Astrocyte (in vitro differentiated cells and primary cell): Measurements from ENCODE around the gene NF2. TPM values are rescaled to one million over a fixed set of nuclear protein-coding genes. Genes with fewer than 3 reads are reported as not detected.

Source experiments
- DNase-seq: peaks from one replicate; pipeline ENCODE4 v3.0.0-alpha.2; 2010; ENCODE audit warnings: low read depth
- FAIRE-seq: peaks from 2 replicates; lab custom pipeline; 2011; peaks lifted over from hg19 to GRCh38; lab: Jason Lieb, UNC
- H2AFZ ChIP-seq: 2 replicates; pipeline ENCODE4 v1.6.0; 2012; ENCODE audit warnings: low read depth, low read length, inconsistent platforms
- H3K27ac ChIP-seq: 2 replicates; pipeline ENCODE4 v1.5.1; 2011; ENCODE audit warnings: low read depth, low read length, inconsistent platforms
- H3K27me3 ChIP-seq: 2 replicates; pipeline ENCODE4 v1.6.0; 2011; ENCODE audit warnings: low read length, inconsistent platforms; ENCODE audit not compliant: insufficient read depth
- H3K36me3 ChIP-seq: 2 replicates; pipeline ENCODE4 v1.5.1; 2011; ENCODE audit warnings: low read length, inconsistent platforms; ENCODE audit not compliant: insufficient read depth
- H3K4me1 ChIP-seq: 2 replicates; pipeline ENCODE4 v1.5.1; 2011; ENCODE audit warnings: low read length, inconsistent platforms; ENCODE audit not compliant: insufficient read depth
- H3K4me2 ChIP-seq: 2 replicates; pipeline ENCODE4 v1.6.0; 2012; ENCODE audit warnings: low read length, inconsistent platforms
- H3K4me3 ChIP-seq: 2 replicates; pipeline ENCODE4 v1.5.1; 2011; ENCODE audit warnings: low read depth, mild to moderate bottlenecking, low read length, inconsistent platforms; ENCODE audit not compliant: insufficient read depth
- H3K79me2 ChIP-seq: 2 replicates; pipeline ENCODE4 v1.6.0; 2012; ENCODE audit warnings: mild to moderate bottlenecking, low read length, inconsistent platforms; ENCODE audit not compliant: insufficient read depth
- H3K9ac ChIP-seq: 2 replicates; pipeline ENCODE4 v1.6.0; 2012; ENCODE audit warnings: mild to moderate bottlenecking, low read length, inconsistent platforms
- H3K9me3 ChIP-seq: 2 replicates; pipeline ENCODE4 v1.5.1; 2012; ENCODE audit warnings: low read depth, mild to moderate bottlenecking, low read length, inconsistent platforms; ENCODE audit not compliant: insufficient read depth
- H4K20me1 ChIP-seq: 2 replicates; pipeline ENCODE4 v1.6.0; 2012; ENCODE audit warnings: low read length, inconsistent platforms; ENCODE audit not compliant: insufficient read depth
- H3K27ac Mint-ChIP-seq: one replicate; pipeline ENCODE4 v1.8.0; 2021; ENCODE audit warnings: mild to moderate bottlenecking, mixed read lengths; ENCODE audit not compliant: unreplicated experiment
- H3K27me3 Mint-ChIP-seq: one replicate; pipeline ENCODE4 v1.8.0; 2021; ENCODE audit warnings: low read depth, mixed read lengths; ENCODE audit not compliant: unreplicated experiment
- H3K36me3 Mint-ChIP-seq: one replicate; pipeline ENCODE4 v1.8.0; 2021; ENCODE audit warnings: low read depth, mixed read lengths; ENCODE audit not compliant: unreplicated experiment
- H3K4me1 Mint-ChIP-seq: one replicate; pipeline ENCODE4 v1.8.0; 2021; ENCODE audit warnings: low read depth, mixed read lengths; ENCODE audit not compliant: unreplicated experiment
- H3K4me3 Mint-ChIP-seq: one replicate; pipeline ENCODE4 v1.8.0; 2021; ENCODE audit warnings: mild to moderate bottlenecking, moderate library complexity, mixed read lengths; ENCODE audit not compliant: unreplicated experiment
- H3K9me3 Mint-ChIP-seq: one replicate; pipeline ENCODE4 v1.8.0; 2021; ENCODE audit warnings: mild to moderate bottlenecking, mixed read lengths; ENCODE audit not compliant: unreplicated experiment
- EZH2 ChIP-seq: IDR thresholded peaks from 2 replicates; pipeline ENCODE4 v1.6.1; 2012; ENCODE audit warnings: mild to moderate bottlenecking, low read length, inconsistent platforms; ENCODE audit not compliant: insufficient read depth
- total RNA-seq: library from RNA; stranded (reverse); gene quantifications from 2 replicates; pipeline ENCODE4 v1.2.1, GENCODE V29; 2021
- TF ChIP-seq, protein P1 (sequence below): IDR thresholded peaks from 2 replicates; pipeline ENCODE4 v1.5.1; 2011; ENCODE audit warnings: low read depth, mild to moderate bottlenecking, inconsistent platforms, low read length, moderate library complexity; ENCODE audit not compliant: insufficient read depth

The NF2 gene
- total RNA-seq, 1 donor from 2014 or later = 93.4 TPM

DNA sequence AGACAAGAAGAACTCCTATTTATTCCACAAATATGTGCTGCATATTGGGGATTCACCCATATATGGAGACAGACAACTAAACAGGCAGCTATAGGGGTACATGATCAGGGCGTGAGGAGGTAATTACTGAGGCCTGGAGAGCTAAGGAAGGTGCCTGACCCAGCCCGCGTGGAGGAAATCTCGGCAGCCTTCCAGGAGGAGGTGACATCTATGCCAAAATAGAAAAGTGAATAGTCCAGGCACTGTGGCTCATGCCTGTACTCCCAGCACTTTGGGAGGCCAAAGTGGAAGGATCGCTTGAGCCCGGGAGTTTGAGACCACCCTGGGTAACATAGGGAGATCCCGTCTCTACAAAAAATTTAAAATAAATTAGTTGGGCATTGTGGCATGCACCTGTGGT, 36.1 kb upstream of the NF2 start:
- TF ChIP-seq EZH2 = no peak
- TF ChIP-seq, protein P1, sequence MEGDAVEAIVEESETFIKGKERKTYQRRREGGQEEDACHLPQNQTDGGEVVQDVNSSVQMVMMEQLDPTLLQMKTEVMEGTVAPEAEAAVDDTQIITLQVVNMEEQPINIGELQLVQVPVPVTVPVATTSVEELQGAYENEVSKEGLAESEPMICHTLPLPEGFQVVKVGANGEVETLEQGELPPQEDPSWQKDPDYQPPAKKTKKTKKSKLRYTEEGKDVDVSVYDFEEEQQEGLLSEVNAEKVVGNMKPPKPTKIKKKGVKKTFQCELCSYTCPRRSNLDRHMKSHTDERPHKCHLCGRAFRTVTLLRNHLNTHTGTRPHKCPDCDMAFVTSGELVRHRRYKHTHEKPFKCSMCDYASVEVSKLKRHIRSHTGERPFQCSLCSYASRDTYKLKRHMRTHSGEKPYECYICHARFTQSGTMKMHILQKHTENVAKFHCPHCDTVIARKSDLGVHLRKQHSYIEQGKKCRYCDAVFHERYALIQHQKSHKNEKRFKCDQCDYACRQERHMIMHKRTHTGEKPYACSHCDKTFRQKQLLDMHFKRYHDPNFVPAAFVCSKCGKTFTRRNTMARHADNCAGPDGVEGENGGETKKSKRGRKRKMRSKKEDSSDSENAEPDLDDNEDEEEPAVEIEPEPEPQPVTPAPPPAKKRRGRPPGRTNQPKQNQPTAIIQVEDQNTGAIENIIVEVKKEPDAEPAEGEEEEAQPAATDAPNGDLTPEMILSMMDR = no peak
- Mint-ChIP-seq H3K4me3 (no peak overlapping the region), H3K9me3 (peaks cover 2% of the 10 kb centered on the region), H3K27me3 (no peaks in the 10 kb centered on the region), H3K36me3 (peaks cover 13% of the 10 kb centered on the region), H3K27ac (no peak overlapping the region), H3K4me1 (no peaks in the 10 kb centered on the region)
- H3K27ac ChIP-seq = no peak overlapping the region
- H2AFZ ChIP-seq = no peak overlapping the region
- H3K4me3 ChIP-seq = no peak overlapping the region
- H3K9ac ChIP-seq = no peak overlapping the region
- no peaks in the 10 kb centered on the region for H3K79me2 ChIP-seq
- no peak overlapping the region for H3K4me2 ChIP-seq
- FAIRE-seq (no peak), DNase-seq (no peak)
- peaks cover 8% of the 10 kb centered on the region for H4K20me1 ChIP-seq
- H3K27me3 ChIP-seq = no peaks in the 10 kb centered on the region
- H3K36me3 ChIP-seq = peaks cover 13% of the 10 kb centered on the region
- no peaks in the 10 kb centered on the region for H3K9me3 ChIP-seq
- H3K4me1 ChIP-seq = no peaks in the 10 kb centered on the region

GRCh38 chr22:29569011-29569678, 34.3 kb upstream of the NF2 start:
- FAIRE-seq (no peak), DNase-seq (no peak)
- H3K27me3 Mint-ChIP-seq = no peaks in the 10 kb centered on the region
- Histone ChIP-seq H3K9me3 (no peaks in the 10 kb centered on the region), H3K27ac (no peak overlapping the region), H3K36me3 (peaks cover 7% of the 10 kb centered on the region), H3K4me1 (no peaks in the 10 kb centered on the region), H3K79me2 (no peaks in the 10 kb centered on the region), H3K4me2 (no peak overlapping the region), H3K4me3 (no peak overlapping the region), H3K9ac (no peak overlapping the region), H3K27me3 (no peaks in the 10 kb centered on the region), H2AFZ (no peak overlapping the region), H4K20me1 (peaks cover 8% of the 10 kb centered on the region)
- H3K4me1 Mint-ChIP-seq = no peaks in the 10 kb centered on the region
- peaks cover 12% of the 10 kb centered on the region for H3K36me3 Mint-ChIP-seq
- peaks cover under 1% of the 10 kb centered on the region for H3K9me3 Mint-ChIP-seq
- no peak for TF ChIP-seq EZH2
- TF ChIP-seq, protein P1 = no peak
- H3K4me3 Mint-ChIP-seq = no peak overlapping the region
- no peak overlapping the region for H3K27ac Mint-ChIP-seq

DNA sequence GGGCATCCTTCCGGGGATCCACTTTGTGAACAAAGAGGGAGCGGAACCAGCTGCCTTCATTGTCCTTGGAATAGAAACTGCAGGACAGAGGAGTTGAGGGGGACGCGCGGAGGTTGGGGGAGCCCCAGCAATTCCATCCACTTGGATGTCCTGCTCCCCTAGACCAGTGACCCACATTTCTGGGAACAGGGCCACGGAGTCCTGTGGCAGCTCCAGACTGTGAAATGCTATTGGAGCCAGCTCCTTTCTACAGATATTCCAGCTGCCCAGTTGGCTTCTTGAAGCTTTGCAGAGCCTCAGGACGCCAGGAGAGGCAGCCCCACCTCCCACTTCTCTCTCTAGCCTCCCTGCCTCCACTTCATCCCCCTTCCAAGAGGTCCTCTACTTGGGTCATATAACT, 33.0 kb upstream of the NF2 start:
- no peaks in the 10 kb centered on the region for H3K4me1 Mint-ChIP-seq
- Histone ChIP-seq H3K9me3 (no peaks in the 10 kb centered on the region), H3K4me1 (no peaks in the 10 kb centered on the region), H2AFZ (no peak overlapping the region), H3K9ac (no peak overlapping the region), H3K4me2 (no peak overlapping the region), H3K4me3 (no peak overlapping the region), H3K36me3 (peaks cover 4% of the 10 kb centered on the region), H3K79me2 (no peaks in the 10 kb centered on the region), H3K27ac (no peak overlapping the region), H3K27me3 (no peaks in the 10 kb centered on the region), H4K20me1 (peaks cover 8% of the 10 kb centered on the region)
- FAIRE-seq = no peak
- peaks cover 17% of the 10 kb centered on the region for H3K36me3 Mint-ChIP-seq
- no peak for DNase-seq
- no peak overlapping the region for H3K27ac Mint-ChIP-seq
- no peaks in the 10 kb centered on the region for H3K9me3 Mint-ChIP-seq
- H3K4me3 Mint-ChIP-seq = no peak overlapping the region
- no peak for TF ChIP-seq EZH2
- TF ChIP-seq, protein P1 = no peak
- no peaks in the 10 kb centered on the region for H3K27me3 Mint-ChIP-seq
